SHP77 treated with DMSO at 0.1 percent for 48 hours (cell line): ENCODE data around the gene MRPL57.
"Not testable (repeated sequence)": the region's sequence is repeated elsewhere in the genome, so short reads cannot be mapped to it uniquely, and the experiment has no call there.

ENCODE experiments used
- DNase-seq: peaks from one replicate; lab custom pipeline; 2025; lab: John Stamatoyannopoulos, UW

MRPL57 gene

GRCh38 chr13:21176215-21176981 is at the start of gene MRPL57, which contains the start of gene SKA3:
TSS of gene MRPL57 (plus strand) at chr13:21176658. CDS start at chr13:21176917, 259 bp downstream.
TSS of gene SKA3 (minus strand) at chr13:21176552. CDS start at chr13:21176477, 75 bp downstream.
- DNase-seq: peak; percentile 83

DNA sequence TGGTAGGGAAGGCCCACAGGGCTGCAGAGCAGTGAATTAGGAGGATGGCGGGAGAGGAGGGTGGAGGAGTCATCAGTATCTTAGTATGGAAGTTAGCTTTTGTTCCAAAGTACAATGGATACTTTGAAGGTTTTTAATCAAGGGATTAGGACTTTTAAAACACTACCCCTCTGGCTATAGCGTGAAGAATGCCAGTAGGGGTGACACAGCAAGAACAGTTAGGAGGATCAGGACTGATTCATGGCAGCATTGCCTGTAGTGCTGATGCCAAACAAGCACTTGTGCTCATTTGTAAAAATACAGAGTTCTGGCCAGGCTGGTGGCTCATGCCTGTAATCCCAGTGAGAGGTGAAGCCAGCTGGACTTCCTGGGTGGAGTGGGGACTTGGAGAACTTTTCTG is 46.3 kb upstream of the MRPL57 start:
- DNase-seq: no peak

DNA sequence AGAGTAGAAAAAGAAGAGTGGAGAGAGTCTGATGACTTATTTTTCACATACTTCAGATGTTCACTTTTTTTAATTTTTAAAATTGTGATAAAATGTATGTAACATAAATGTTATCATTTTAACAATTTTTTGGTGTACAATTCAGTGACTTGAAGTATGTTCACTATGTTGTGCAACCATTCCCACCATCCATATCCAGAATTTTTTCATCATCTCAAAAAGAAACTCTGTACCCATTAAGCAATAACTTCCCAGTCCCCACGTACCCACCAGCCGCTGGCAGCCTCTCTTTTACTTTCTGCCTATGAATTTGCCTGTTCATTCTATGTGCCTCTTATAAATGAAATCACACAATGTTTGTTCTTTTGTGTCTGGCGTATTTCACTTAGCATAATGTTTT is 43.4 kb upstream of the MRPL57 start:
- DNase-seq: no peak

GRCh38 chr13:21134475-21134874 is 42.0 kb upstream of the MRPL57 start:
- no peak for DNase-seq

GRCh38 chr13:21135833-21136232 is 40.6 kb upstream of the MRPL57 start:
- DNase-seq: not testable (repeated sequence)

- DNase-seq: no peak
Observed at GRCh38 chr13:21137696-21138095, 38.8 kb upstream of the MRPL57 start.

GRCh38 chr13:21138561-21138960 is 37.9 kb upstream of the MRPL57 start:
- DNase-seq: no peak

DNA sequence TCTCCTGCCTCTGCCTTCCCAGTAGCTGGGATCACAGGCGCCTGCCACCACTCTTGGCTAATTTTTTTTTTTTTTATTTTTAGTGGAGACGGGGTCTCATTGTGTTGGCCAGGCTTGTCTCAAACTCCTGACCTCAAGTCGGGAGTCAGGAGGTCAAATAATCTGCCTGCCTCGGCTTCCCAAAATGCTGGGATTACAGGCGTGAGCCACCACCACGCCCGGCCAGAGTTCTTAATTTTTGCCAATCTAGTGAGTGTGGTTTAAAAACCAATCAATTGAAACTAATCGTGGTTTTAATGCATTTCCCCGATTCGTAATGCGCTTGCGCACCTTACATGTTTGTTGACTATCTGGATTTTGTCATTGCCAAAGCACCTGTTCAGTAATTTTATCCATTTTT is 37.1 kb upstream of the MRPL57 start:
- no peak for DNase-seq

GRCh38 chr13:21142766-21143165 is 33.7 kb upstream of the MRPL57 start:
- DNase-seq: no peak

DNA sequence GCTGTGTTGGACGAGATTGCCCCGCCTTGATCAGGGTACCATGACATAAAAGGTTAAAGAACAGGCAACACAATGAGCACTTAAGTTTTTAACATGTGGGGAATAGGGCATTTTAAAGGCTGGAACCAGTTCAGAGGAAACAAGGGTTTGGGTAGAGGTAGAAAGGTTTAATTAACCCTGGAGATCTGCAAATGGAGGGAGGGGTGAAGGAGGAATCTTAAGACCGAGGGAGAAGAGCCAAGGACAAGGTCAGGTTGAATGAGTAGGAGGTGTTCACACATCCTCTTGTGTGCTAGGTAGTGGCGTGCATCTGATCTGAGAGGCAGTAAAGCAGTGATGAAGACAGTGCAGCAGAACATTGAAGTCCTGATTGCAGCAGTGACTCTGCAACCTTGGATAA is 28.6 kb upstream of the MRPL57 start:
- no peak for DNase-seq

DNA sequence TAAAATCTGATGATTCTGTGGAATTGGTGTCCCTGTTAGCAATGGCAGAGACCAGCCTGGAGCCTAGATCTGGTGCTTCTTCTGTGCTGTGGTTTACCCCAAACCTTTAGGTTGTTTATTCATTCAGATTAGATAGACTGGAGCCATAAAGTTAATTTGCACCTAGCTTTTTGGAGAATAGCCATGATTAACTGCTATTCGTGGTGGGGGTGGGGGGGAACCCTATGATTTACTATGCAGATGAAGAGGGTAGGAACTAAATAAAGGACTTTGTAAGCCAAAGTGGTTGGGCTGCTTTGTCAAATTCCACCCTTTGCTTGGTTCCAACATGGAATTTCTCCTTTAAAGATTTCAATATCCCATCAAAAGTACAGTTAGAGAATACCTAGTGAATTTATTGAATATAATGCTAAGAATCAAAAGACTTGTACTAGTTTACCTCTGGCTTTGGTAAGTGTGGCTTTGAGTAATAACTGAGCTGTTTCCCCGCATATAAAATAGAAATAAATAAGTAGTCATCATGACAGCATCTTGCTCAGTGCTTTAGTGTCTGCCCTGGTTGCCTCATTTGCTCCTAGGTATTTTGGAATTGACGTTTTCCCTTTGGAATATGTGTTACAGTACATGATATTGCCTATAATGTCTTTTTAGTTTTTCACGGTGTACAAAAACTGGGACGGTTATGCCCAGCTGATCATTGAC is 27.8 kb upstream of the MRPL57 start:
- DNase-seq: no peak

- DNase-seq: no peak
Observed at GRCh38 chr13:21149568-21149967, 26.9 kb upstream of the MRPL57 start.

DNA sequence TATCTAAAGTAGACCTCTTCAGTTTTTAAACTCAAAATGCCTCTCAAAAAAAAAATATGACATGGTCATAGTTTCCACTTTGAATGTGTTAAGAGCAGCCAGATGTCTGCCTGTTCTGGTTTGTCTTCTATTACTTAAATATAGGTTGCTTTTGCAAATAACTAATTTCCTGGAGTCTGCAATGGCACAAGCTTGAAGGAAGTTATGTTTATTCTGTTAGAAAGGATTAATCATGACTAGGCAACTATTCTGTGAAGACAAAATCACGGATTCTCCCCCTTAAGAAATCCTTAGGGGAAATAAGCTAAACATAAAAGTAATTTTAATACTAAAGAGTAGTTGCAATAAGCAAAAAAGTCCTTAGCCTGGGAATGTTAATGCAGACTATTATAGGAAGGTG is 26.4 kb upstream of the MRPL57 start:
- DNase-seq: no peak

DNA sequence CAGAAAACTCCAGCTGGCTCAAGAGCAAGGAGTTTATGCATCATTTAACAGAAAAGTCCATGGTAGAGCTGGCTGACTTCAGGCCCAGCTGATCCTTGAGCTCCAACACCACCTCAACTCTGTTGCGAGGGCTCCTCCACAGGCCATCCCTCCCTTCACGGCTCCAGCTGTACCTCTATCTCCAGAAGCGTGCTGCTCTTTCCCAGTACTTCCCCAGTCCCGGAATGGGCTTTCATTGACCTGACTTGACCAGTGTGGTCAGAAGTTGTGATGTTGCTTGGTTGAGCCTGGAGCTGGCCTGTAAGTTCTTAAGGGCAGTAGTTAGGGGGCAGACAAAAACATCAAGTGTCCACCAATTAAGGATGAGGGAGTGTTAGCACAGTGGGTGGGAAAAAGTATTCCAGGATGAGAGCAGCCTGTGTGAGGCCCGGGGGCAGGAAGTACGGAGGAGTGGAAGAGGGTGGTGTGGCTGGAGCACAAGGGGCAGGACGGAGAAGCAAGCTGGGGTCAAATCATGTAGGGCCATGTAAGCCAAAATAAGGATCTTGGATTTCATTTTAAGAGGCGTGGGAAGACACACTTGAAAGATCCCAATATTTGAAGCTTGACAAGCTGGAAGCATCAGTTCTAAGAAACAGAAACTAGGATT is 24.1 kb upstream of the MRPL57 start:
- DNase-seq: no peak

DNA sequence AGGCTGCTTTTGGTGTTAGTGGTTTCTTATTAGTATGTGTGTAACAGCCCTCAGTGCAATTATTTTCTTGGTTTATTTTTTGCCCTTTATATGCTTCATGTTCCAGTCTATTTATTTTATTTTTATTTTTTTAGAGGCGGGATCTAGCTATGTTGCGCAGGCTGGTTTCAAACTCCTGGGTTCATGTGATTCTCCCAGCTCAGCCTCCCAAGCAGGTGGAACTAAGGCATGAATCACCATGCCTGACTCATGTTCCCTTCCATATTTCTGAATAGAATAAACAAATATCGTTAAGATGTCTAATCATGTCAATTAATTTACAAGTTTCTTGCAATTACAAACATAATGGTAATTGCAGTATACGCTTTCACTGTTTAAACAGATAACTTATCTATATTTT is 11.8 kb upstream of the MRPL57 start:
- no peak for DNase-seq

DNA sequence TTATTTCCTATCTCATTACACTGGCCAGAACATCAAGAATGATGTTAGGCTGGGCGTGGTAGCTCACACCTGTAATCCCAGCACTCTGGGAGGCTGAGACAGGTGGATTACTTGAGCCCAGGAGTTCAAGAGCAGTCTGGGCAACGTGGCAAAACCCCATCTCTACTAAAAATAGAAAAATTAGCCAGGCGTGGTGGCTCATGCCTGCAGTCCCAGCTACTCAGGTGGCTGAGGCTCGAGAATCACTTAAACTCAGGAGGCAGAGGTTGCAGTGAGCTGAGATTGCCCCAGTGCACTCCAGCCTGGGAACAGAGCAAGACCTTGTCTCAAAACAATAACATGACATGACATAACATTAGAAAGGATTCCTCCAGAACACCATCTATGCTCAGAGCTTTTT is 10.9 kb upstream of the MRPL57 start:
- not testable (repeated sequence) for DNase-seq

- DNase-seq: no peak
Observed at GRCh38 chr13:21171420-21171819, 5.0 kb upstream of the MRPL57 start.

DNA sequence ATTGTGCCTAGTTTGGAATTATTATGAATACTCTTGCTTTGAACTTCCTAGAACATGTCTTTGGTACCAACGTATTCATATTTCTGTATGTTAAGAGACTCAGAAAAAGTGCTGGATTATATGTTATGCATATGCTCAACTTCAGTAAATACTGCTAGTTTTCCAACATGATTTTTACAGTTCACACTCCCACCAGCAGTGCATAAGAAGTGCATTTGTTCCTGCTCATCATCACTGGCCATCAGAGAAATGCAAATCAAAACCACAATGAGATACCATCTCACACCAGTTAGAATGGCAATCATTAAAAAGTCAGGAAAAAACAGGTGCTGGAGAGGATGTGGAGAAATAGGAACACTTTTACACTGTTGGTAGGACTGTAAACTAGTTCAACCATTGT is 2.7 kb upstream of the MRPL57 start:
- DNase-seq: not testable (repeated sequence)

GRCh38 chr13:21175656-21176214 is 723 bp upstream of the MRPL57 start:
- DNase-seq: no peak

DNA sequence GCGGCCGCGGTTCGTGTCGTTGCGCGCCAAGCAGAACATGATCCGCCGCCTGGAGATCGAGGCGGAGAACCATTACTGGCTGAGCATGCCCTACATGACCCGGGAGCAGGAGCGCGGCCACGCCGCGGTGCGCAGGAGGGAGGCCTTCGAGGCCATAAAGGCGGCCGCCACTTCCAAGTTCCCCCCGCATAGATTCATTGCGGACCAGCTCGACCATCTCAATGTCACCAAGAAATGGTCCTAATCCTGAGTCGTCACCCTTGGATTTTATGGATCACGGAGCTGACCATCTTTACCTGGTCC is 475 bp downstream of the MRPL57 start:
- DNase-seq: no peak

- no peak for DNase-seq
Observed at GRCh38 chr13:21181671-21182070, 5.2 kb downstream of the MRPL57 start.

GRCh38 chr13:21186410-21186809 is 10.0 kb downstream of the MRPL57 start:
- not testable (repeated sequence) for DNase-seq

- not testable (repeated sequence) for DNase-seq
Observed at GRCh38 chr13:21194756-21195155, 18.3 kb downstream of the MRPL57 start.
